Measurements from ENCODE around the gene MRNIP.
A peak's percentile ranks its signal among the peaks of the same experiment; 100 is the strongest.

Gene MRNIP

DNA sequence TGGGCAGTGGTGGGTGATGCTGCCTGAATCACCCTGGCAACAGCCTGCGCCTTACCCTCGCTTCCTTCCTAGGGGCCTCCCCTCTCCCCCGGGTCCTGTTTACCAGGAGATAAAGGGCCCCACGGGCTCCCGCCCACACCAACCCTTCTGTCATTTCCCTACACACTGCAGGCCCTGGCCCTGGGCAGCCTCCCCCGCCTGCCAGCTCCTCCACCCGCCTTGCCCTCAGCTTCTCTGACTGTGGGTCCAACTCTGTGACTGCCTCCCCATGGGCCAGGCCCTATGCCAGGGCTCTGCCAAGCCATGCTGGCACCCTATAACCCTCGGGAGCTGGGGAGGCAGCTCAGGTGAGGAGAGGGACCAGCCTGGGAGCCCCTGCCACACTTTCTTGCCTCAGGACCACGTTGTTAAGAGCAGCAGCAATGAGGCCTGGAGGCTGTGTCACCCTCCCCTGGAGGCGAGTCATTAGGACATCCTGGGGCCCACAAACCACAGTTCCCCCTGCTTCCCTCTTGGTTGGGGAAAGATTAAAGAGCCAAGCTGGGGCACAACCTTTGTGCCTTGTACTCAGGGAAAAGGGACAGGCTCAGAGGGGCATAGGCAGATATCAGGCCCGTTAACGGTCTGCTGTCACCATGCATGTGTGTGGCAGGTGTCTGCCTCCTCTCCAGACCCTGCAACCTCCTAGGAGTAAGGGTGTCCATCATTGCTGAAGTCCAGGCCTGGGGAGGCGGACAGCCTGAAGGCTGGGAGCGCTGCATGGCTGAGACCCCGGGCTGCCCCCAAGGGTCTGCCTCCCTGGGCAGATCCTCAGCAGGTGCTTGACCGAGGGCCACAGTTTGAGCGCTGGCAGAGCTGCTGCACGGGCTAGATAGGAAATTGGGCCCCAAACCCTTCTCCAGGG lies 54.7 kb downstream of the MRNIP start:
- H3K27ac ChIP-seq = no peak overlapping the region; the same call in 1 of the 2 replicates

DNA sequence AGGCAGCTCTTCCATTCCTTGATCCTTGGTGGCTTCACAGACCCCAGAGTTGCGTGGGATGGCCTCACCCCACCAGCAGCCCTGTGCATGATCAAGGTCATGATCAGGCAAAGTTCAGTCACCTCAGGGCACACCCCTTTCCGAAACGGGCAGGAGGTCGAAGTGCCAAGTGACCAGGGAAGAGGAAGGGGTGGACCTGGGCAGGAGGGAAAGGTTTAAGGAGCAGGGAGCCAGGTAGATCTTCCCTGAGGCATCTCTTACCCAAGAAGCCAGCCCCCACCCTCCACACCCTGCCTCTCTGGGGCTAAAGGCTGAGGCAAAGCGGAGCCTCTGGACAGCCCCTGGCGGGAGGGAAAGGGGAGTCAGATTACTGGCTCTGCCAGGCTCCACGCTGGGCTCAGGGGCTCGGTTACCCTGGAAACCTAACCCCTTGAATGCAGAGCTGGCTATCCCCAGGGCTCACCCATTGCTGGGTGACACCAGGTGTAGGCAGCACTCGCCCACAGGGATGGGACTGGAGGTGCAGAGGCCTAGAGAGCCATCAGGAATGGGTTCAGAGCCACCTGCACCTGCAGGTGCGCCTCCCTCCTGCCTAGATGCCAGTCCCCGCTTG lies 55.6 kb downstream of the MRNIP start:
- H3K27ac ChIP-seq = peak overlapping the region; percentile 26; the same call in 1 of the 2 replicates
- TF ChIP-seq ZFX (IDR thresholded peaks at IDR 0.05; ENCODE audit: borderline replicate concordance) = no peak
- TF ChIP-seq, protein P1, sequence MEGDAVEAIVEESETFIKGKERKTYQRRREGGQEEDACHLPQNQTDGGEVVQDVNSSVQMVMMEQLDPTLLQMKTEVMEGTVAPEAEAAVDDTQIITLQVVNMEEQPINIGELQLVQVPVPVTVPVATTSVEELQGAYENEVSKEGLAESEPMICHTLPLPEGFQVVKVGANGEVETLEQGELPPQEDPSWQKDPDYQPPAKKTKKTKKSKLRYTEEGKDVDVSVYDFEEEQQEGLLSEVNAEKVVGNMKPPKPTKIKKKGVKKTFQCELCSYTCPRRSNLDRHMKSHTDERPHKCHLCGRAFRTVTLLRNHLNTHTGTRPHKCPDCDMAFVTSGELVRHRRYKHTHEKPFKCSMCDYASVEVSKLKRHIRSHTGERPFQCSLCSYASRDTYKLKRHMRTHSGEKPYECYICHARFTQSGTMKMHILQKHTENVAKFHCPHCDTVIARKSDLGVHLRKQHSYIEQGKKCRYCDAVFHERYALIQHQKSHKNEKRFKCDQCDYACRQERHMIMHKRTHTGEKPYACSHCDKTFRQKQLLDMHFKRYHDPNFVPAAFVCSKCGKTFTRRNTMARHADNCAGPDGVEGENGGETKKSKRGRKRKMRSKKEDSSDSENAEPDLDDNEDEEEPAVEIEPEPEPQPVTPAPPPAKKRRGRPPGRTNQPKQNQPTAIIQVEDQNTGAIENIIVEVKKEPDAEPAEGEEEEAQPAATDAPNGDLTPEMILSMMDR (IDR thresholded peaks at IDR 0.05) = no peak

More for the DNA sequence above, 54.7 kb downstream of the MRNIP start:
- TF ChIP-seq, protein P1 (IDR thresholded peaks at IDR 0.05) = no peak
- no peak for TF ChIP-seq ZFX (IDR thresholded peaks at IDR 0.05; ENCODE audit: borderline replicate concordance)

DNA sequence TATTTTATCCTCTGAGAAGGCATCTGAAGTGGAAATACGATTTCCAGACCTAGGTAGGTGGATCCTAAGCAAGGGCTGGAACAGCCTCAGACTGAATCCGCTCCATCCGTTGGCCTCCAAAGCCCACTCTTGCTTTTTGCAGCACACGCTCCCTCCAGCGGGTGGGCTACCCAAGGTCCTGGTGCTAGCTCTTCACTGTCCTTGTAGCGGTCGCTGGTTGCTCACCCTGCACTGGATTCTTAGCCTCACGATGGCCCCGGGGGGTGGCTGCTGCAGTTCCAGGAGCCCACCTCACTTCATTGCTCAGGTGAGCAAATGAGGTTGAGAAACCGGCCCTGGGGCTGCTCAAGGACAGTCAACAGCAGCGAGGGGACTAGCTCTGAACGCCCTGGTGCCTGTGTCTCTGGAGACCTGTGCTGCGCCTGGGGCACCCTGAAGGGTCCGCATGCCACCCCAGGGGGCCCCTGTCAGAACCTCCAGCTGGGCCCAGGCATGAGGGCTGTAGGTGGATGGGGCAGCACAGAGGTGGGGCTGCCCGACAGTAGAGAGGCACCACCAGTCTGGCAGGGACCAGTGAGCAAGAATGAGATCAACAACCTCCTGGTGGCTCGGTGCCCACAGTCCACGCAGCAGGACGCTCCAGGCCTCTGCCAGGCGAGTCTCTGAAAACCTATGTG lies 56.3 kb downstream of the MRNIP start:
- TF ChIP-seq, protein P1 (IDR thresholded peaks at IDR 0.05) = peak; percentile 28
- no peak for TF ChIP-seq ZFX (IDR thresholded peaks at IDR 0.05; ENCODE audit: borderline replicate concordance)
- H3K27ac ChIP-seq = peak overlapping the region; percentile 26; the same call in 1 of the 2 replicates

DNA sequence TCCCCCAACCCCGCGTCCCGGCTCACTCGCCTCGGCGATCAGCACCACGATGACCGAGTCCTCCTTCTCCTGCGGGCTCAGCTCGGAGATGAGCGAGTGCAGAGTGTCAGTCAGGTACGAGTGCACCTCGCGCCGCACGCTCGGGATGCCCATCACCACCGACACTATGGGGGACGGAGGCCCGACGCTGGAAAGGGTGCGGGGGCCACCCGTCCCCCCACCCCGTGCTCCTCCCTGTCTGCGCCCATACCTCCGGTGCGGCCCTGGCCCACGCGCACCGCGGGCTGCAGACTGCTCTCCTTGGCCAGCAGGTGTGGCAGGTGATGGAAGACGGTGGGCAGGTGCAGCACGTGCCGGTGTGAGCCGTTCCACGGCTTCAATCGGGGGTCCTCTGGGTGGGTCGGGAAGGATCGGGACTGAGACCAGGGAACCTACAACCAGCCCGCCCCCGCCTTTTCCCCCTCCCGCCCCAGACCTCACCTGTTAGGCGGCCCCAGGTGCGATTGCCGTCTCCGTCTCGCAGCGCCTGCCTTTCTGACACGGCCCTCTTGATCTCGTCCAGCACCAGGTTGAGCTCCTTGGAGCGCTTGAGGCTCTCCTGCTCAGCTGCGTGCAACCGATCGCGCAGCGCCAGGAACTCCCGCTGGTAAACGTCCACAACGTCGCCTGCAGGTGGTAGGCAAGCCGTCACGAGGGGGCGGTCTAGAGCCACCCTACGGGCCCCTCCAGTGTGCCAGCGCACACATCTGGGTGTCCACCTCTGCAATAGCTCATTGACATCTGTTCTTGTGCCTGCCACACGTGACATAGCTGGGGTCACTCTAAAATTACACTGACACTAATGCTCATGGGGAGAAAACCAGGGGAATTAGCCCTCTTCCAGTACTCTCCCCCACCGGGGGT lies 57.1 kb downstream of the MRNIP start:
- H3K27ac ChIP-seq = no peak overlapping the region
- TF ChIP-seq, protein P1 (IDR thresholded peaks at IDR 0.05) = peak; percentile 65
- no peak for TF ChIP-seq ZFX (IDR thresholded peaks at IDR 0.05; ENCODE audit: borderline replicate concordance)

DNA sequence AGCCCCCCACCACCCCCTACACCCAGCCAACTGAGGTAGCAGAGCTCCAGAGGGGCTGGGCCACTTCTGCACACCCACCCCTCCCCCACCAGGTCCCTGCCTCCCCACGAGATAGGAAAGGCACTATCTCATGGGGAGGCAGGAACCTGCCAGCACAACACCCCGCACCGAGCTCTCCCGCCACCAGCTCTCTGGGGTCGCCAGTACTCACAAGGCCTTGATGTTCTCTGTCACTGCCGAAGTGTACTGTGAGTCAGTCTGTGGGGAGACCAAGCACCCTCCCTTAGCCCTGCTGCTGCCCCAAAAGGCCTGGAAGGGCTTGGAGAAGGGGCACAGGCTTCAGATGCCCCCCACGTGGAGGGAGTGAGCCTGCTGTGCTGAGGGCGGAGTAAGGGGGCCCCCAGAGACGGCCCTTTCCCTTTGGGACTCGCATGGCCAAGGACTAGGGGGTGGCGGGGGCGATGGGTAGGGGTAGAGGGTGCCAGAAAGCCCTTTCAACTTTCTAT lies 57.9 kb downstream of the MRNIP start:
- H3K27ac ChIP-seq = no peak overlapping the region
- TF ChIP-seq, protein P1 (IDR thresholded peaks at IDR 0.05) = no peak
- TF ChIP-seq ZFX (IDR thresholded peaks at IDR 0.05; ENCODE audit: borderline replicate concordance) = no peak

DNA sequence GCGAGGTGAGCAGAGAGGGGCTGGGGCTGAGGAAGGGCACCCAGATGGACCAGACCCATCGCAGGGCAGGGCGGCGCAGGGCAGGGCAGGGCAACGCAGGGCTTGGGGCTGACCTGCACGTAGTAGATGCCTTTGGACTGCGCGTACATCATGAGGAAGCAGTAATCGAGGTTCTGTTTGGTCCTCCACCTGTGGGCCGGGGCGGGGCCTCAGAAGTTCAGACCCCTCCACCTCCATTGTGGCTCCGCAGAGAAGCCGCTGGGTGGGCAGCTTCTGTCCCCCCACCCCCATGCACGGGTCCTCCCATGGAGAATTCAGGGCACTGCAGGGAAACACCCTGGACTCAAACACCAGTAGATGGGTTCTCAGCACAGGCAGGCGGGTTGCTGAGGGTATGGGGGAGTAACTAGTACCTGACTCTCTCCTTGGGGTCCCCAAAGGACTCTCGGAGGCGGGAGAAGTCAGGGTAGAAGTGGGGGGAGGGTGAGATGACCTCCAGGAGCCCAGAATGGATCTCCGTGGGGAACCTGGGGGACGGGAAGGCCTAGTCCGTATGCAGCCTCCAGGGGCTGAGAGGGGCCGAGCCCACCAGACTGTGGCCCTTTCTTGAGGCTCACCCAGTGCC lies 58.4 kb downstream of the MRNIP start:
- no peak for TF ChIP-seq ZFX (IDR thresholded peaks at IDR 0.05; ENCODE audit: borderline replicate concordance)
- TF ChIP-seq, protein P1 (IDR thresholded peaks at IDR 0.05) = no peak
- H3K27ac ChIP-seq = no peak overlapping the region
